Suprapubic skin (tissue), 4 donors: ENCODE results near the gene SCFD2.

Experiments used
- EP300 ChIP-seq: sonication (generic); formaldehyde crosslinking; IDR thresholded peaks from one replicate; pipeline ENCODE4 v1.6.1; 2017; ENCODE audit warnings: antibody characterized with exemption
- POLR2A ChIP-seq, 2 donors: fragments of 450-650 bp; IDR thresholded peaks; one replicate each; pipeline ENCODE4 v1.6.1; 2017; ENCODE audit warnings: antibody characterized with exemption in 2 of 2, mild to moderate bottlenecking in 2 of 2, moderate library complexity in 2 of 2
- POLR2AphosphoS5 ChIP-seq, 3 donors: sonication (generic); formaldehyde crosslinking; IDR thresholded peaks; one replicate each; pipeline ENCODE4 v1.6.1; 2017; ENCODE audit warnings: antibody characterized with exemption in 3 of 3
- TF ChIP-seq, protein P1 (sequence below), 2 donors: fragments of 200-600 bp in 1 of 2; fragments of 450-650 bp in 1 of 2; sonication (generic) in 1 of 2; IDR thresholded peaks; one replicate each; pipeline ENCODE4 v1.5.1; 2016 to 2019; ENCODE audit warnings: antibody characterized with exemption in 2 of 2, mild to moderate bottlenecking in 1 of 2, moderate library complexity in 1 of 2

DNA sequence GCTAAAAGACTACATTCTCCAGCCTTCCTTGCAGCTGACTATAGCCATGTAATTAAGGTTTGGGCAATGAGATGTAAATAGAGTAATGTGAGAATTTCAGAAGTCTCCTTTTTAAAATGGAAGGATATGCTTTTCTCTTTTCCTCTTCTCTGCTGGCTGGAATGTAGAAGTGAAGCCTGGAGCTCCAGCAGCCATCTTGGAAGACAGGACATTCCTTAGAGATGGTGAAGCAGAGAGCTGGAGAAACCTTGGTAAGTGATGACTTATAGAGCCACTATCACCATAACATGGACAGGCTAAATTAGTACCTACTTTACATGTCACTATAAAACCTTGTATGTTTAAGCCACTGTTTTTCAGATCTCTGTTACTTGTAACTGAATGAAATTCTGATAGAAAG, 455.7 kb downstream of the SCFD2 start:
- TF ChIP-seq, protein P1, sequence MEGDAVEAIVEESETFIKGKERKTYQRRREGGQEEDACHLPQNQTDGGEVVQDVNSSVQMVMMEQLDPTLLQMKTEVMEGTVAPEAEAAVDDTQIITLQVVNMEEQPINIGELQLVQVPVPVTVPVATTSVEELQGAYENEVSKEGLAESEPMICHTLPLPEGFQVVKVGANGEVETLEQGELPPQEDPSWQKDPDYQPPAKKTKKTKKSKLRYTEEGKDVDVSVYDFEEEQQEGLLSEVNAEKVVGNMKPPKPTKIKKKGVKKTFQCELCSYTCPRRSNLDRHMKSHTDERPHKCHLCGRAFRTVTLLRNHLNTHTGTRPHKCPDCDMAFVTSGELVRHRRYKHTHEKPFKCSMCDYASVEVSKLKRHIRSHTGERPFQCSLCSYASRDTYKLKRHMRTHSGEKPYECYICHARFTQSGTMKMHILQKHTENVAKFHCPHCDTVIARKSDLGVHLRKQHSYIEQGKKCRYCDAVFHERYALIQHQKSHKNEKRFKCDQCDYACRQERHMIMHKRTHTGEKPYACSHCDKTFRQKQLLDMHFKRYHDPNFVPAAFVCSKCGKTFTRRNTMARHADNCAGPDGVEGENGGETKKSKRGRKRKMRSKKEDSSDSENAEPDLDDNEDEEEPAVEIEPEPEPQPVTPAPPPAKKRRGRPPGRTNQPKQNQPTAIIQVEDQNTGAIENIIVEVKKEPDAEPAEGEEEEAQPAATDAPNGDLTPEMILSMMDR (IDR thresholded peaks at IDR 0.05): no peak
- TF ChIP-seq POLR2A (IDR thresholded peaks at IDR 0.05) (no peak), POLR2AphosphoS5 (IDR thresholded peaks at IDR 0.05) (no peak), EP300 (no peak)
